Jurkat, Clone E6-1 (cell line): ENCODE results near the gene OTOGL.
"Not testable (repeated sequence)": the region's sequence is repeated elsewhere in the genome, so short reads cannot be mapped to it uniquely, and the experiment has no call there.

Experiments
- DNase-seq: peaks from one replicate; pipeline ENCODE4 v3.0.0-alpha.2; 2011; ENCODE audit warnings: low read depth, low spot score
- H3K4me3 ChIP-seq: 2 replicates; pipeline ENCODE4 v1.5.1; 2011; ENCODE audit warnings: mild to moderate bottlenecking, low read length, control low read depth, moderate library complexity

Gene OTOGL

GRCh38 chr12:80212938-80213645 is 113.8 kb downstream of the OTOGL start:
- DNase-seq, result no peak
- H3K4me3 ChIP-seq, result no peak overlapping the region

GRCh38 chr12:80213871-80214270 is 114.5 kb downstream of the OTOGL start:
- no peak for DNase-seq

GRCh38 chr12:80217011-80217535 is 117.7 kb downstream of the OTOGL start:
- DNase-seq, result no peak
- no peak overlapping the region for H3K4me3 ChIP-seq

More at GRCh38 chr12:80213871-80214270, 114.5 kb downstream of the OTOGL start:
- no peak overlapping the region for H3K4me3 ChIP-seq

GRCh38 chr12:80218925-80219324 is 119.6 kb downstream of the OTOGL start:
- not testable (repeated sequence) for H3K4me3 ChIP-seq, DNase-seq

- no peak for DNase-seq
- H3K4me3 ChIP-seq, result no peak overlapping the region
Measured at GRCh38 chr12:80219345-80219744, 120.0 kb downstream of the OTOGL start.

- DNase-seq, result no peak
- no peak overlapping the region for H3K4me3 ChIP-seq
Measured at GRCh38 chr12:80222261-80222660, 122.9 kb downstream of the OTOGL start.

GRCh38 chr12:80226576-80226975 is 127.2 kb downstream of the OTOGL start:
- DNase-seq, result no peak
- H3K4me3 ChIP-seq, result no peak overlapping the region

- not testable (repeated sequence) for DNase-seq, H3K4me3 ChIP-seq
Measured at GRCh38 chr12:80227904-80228303, 128.6 kb downstream of the OTOGL start.

- no peak overlapping the region for H3K4me3 ChIP-seq
- no peak for DNase-seq
Measured at GRCh38 chr12:80230068-80230467, 130.7 kb downstream of the OTOGL start.

- no peak for DNase-seq
- H3K4me3 ChIP-seq, result no peak overlapping the region
Measured at GRCh38 chr12:80232837-80233236, 133.5 kb downstream of the OTOGL start.

- no peak for DNase-seq
- H3K4me3 ChIP-seq, result no peak overlapping the region
Measured at GRCh38 chr12:80233926-80234325, 134.6 kb downstream of the OTOGL start.

GRCh38 chr12:80234667-80235066 is 135.3 kb downstream of the OTOGL start:
- DNase-seq, result no peak
- H3K4me3 ChIP-seq, result no peak overlapping the region

- H3K4me3 ChIP-seq, result no peak overlapping the region
- no peak for DNase-seq
Measured at GRCh38 chr12:80235944-80236343, 136.6 kb downstream of the OTOGL start.

- DNase-seq, result no peak
- no peak overlapping the region for H3K4me3 ChIP-seq
Measured at GRCh38 chr12:80239867-80240266, 140.5 kb downstream of the OTOGL start.

GRCh38 chr12:80241576-80242273 is 142.4 kb downstream of the OTOGL start:
- no peak for DNase-seq
- H3K4me3 ChIP-seq, result no peak overlapping the region

- no peak overlapping the region for H3K4me3 ChIP-seq
- no peak for DNase-seq
Measured at GRCh38 chr12:80242321-80242720, 143.0 kb downstream of the OTOGL start.

- not testable (repeated sequence) for H3K4me3 ChIP-seq
Measured at GRCh38 chr12:80249581-80249980, 150.2 kb downstream of the OTOGL start.

GRCh38 chr12:80257920-80258319 is 158.6 kb downstream of the OTOGL start:
- DNase-seq, result no peak
- no peak overlapping the region for H3K4me3 ChIP-seq

More at GRCh38 chr12:80249581-80249980, 150.2 kb downstream of the OTOGL start:
- not testable (repeated sequence) for DNase-seq

GRCh38 chr12:80260269-80260668 is 160.9 kb downstream of the OTOGL start:
- no peak overlapping the region for H3K4me3 ChIP-seq
- no peak for DNase-seq

GRCh38 chr12:80261403-80261802 is 162.1 kb downstream of the OTOGL start:
- DNase-seq, result no peak
- no peak overlapping the region for H3K4me3 ChIP-seq
